K562 treated with DMSO at 1 percent for 12 hours (cell line): Measurements from ENCODE around the gene SUCLA2. TPM values are rescaled to one million over a fixed set of nuclear protein-coding genes. Genes with fewer than 3 reads are reported as not detected.

Experiments used
- total RNA-seq: library from RNA; unstranded; fragments of 300-600 nt; gene quantifications from 2 replicates; pipeline ENCODE4 v1.2.3, GENCODE V29; 2022; ENCODE audit not compliant: insufficient read depth

Gene SUCLA2
- total RNA-seq: 17.4 and 24.7 TPM in 2 replicates

DNA sequence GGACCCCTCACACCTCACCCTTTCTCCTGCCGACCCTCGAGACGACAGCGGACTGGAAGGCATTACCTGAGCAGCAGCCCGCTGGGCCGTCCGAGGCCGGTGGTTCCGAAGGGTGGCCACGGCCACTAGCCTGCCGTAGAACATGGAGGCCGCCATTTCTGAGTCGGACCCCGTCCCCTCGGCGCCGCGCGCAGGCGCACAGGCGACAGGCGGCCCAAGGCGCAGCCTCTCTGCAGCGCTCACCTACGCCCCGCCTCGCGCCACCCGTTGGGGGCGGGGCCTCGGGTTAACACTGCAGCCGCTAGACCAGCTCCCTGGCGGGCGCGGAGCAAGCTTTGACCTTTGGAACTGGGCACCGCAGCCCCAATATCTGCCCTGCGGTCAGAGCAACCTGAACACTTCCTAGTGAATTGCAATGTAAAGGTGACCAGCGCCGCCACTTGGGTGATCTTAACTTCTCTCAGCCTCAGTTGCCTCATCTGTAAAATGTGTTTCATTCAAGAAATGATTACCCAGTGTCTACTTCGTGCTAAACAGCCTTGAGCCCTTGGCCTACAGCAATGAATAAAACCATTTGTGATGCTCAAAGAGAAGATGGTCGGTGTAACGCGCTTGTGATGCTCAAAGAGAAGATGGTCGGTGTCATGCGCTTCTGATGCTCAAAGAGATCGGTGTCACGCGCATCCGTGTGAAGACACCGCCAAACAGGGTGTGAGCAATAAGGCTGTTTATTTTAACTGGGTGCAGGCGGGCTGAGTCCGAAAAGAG lies at the start of gene SUCLA2:
Gene SUCLA2, minus strand, starts transcription at position 160 of the 768 bp plus-strand sequence. Its CDS starts 4 bp downstream, at position 156.

DNA sequence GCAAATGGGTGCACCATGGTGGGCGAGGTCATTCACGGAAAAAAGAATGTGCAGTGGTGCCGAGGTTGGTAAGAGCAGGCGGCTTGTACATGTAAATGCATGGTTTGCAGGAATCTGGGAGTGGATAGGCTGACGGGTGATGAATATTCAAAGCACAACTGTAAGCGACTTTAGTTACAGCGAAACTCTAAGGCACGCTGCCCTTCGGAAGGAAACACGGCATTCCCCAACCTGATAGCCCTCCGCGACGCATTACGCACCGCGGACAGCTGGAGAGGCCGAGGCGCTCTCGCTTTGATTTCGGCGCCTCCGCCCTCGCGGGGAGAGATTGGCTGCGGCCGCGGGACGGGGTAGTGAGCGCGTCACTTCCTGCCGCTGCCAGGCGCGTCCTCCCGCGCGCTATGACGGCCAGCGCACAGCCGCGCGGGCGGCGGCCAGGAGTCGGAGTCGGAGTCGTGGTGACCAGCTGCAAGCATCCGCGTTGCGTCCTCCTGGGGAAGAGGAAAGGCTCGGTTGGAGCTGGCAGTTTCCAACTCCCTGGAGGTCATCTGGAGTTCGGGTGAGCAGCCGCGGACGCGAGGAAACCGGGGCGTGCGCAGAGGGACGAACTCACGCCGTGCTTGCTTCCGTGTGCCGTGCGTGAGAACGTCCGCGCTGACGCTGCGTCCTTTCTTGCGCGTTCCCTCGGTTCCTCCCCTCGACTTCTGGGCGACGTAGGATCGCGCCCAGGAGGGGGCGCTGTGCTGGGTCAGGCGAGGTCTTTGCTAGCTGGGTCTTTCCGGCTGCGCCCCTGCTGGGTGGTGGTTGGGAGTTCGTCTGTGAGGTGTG lies 36.5 kb upstream of the SUCLA2 start, which contains the start of gene NUDT15:
Gene NUDT15, plus strand, starts transcription at position 381 of the 828 bp plus-strand sequence. Its CDS starts 21 bp downstream, at position 402.

Other genes starting within 250 kb of the SUCLA2 start
- gene NUDT15, start 36.5 kb upstream of the SUCLA2 start, total RNA-seq: 7.5 and 11.6 TPM in 2 replicates
- gene MED4, start 93.8 kb upstream of the SUCLA2 start, total RNA-seq: 17.1 and 23.0 TPM in 2 replicates
- 47.7 and 97.2 TPM in 2 replicates for gene ITM2B, start 231.9 kb upstream of the SUCLA2 start, total RNA-seq